ENCODE results near the gene RNF144A. TPM values are rescaled to one million over a fixed set of nuclear protein-coding genes. Genes with fewer than 3 reads are reported as not detected.

RNF144A gene
- total RNA-seq, 1 donor from 2014 or later = 65.3 TPM

DNA sequence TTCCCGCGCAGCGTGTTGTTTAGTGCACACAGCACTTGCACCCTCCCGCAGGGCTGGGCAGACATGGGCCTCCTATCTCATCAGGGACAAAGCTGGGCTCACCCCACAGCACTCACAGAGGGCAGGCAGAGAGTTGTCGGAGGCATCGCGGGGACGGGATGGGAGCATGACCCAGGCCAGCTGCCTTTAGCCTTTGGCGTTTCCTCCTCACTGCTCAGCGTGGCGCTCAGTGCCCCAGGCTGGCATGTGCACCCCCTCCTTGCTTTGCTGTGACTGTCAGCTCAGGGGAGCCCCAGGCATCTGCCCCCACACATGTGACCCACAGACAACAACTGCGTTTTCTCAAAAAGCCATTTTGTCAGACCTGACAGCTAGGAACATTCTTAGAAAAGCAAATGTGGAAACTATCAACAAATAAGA lies 101.1 kb downstream of the RNF144A start:
- no peak for DNase-seq (ENCODE audit: extremely low read depth, low read depth, low spot score)

DNA sequence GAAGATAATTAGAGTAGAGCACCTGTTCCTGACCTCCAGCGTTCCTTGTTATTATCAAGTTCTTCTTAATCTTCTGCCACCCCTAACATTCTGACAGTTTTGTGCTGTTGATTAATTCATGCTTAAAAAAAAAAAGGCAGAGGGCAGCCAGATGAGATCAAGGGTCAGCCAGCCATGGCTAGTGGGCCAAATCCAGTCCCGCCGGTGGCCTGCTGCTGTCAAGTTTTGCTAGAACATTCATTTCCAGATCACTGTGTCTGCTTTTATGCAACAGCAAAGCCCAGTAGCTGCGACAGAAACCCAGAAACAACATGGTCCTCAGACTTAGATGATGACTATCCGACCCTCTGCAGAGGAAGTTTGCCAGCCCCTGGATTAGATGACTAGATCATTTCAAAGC lies 101.6 kb downstream of the RNF144A start:
- no peak for DNase-seq (ENCODE audit: extremely low read depth, low read depth, low spot score)

DNA sequence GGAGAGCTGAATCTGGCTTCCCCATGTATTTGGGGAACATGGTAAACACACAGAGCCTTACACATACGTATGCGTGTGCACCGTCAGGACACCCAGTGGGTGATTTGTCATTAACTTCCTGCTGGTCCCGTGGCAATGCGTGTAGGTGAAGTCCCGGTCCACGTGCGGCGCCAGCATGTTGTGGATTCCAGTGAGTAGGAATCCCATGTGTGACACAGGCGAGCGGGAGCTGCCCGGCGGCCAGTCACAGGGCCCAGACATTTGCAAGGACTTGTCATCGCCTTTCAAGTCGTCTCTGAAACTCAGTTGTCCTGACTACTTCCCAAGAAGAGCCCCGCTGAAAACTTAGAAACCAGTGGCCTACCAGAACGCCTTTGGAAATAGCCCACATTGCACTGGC lies 102.0 kb downstream of the RNF144A start:
- no peak for DNase-seq (ENCODE audit: extremely low read depth, low read depth, low spot score)

DNA sequence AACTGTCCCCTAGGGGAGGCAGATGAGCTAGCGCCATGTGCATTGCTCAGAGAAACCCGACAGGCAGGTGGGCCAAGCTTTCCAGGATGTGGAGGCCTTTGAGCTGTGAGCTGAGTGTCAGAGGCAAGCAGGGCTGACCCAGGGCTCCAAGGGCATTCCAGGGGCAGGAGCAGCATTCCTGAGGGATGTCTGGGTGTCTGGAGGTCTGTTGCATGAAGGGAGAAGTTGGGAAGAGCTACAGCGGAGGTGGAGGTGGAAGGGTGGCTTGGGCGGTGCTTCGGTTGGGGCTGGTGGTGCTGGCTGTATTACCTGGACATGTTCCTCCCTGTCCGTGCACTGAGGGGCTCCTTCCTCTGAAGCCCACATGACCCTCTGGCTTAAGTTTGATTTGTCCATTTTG lies 102.8 kb downstream of the RNF144A start:
- no peak for DNase-seq (ENCODE audit: extremely low read depth, low read depth, low spot score)

DNA sequence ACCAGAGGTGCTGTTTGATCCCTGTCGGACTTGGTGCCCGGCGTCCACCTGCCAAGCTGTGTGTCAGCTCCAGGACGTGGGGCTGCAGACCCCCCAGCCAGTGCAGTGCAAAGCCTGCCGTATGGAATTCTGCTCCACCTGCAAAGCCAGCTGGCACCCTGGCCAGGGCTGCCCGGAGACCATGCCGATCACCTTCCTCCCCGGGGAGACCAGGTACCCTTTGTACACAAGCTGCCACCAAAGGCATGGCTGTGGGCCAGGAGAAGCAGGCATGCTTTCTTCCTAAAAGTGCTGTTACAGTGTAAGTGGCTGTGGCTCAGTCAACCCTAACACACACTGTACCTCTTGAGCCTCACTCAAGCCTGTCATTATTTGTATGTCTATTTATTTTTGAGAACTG lies 103.3 kb downstream of the RNF144A start:
- DNase-seq (ENCODE audit: extremely low read depth, low read depth, low spot score) = no peak

DNA sequence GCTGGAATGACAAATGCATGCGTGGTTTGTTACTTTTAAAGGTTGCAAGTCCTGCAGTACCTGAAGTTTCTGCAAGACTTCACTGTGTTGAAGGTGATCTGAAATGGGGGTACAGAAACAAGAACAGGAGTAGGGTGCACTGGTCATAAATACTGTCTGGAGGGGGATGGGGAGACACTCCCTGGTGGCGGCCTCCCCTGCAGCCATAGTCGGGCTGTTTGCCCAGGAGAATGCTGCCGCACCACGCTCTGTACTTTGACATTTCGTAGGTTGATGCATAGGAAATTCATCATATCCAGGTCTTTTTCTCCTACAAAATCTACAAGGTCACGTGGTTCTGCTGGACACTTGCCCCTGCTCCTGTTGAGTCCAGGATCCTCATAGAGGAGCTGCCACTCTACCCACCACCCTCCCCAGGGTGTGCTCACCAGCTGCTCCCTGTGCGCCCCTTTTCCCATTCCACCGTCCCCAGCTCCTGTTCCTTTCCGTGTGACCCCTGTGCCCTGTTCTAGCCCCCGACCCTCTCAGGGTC lies 103.8 kb downstream of the RNF144A start:
- DNase-seq (ENCODE audit: extremely low read depth, low read depth, low spot score) = no peak

DNA sequence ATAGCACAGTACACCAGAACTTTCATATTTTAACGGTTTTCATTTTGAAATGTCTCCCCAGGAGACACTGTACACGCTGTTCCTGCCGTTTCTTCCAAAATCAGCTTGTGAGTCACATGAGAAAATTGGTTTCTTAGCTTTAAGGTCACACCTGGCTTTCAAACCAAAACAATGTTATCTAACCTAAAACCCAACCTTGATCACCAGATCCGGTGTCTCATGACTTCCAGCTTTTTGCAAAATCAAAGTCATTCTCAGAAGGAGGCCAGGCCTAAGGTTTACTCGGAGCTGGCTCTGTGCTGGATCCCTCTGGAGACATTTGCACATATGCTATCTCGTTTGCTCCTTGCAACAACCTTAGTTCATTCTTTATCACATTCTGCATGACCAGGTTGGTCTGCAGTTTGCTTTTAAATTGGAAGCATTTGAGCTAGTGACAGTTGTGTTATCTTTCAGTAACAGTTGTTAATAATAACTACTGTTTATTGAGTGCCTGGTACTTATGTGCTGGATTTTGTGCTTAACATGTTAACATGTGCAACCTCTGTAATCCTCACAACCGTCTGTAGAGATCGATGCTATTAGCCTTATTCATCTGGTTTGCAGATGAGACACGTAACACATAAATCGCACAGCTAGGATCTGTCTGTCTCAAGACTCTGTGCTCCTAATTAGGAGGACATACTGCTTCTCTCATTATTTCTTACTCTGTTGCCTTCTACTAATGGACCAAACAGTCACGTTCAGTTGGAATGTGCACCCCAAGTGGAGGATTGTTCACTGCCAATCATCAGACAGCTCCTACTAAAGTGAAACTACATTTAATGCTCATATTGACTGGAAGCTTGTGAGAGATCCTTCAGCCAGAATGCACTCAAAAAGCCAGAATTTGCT lies 105.5 kb downstream of the RNF144A start:
- DNase-seq (ENCODE audit: extremely low read depth, low read depth, low spot score) = no peak

DNA sequence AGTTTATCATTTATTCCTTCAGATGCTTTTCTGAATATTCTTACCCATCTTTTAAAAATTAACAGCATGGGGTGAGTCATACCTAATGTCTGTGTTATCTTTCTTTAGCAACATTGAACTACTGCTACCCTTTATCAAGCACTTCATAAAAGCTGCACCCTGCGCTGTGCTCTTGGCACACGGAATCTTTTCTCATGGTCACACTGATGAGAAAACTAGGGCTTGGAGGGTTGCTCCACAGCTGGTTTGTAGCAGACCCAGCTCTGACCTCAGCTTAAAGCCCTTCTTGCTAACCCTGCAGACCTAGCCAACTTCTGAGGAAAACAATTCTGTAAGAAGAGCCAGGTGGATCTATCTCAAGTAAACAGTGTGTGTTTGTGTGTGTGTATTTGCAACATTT lies 106.3 kb downstream of the RNF144A start:
- DNase-seq (ENCODE audit: extremely low read depth, low read depth, low spot score) = no peak

DNA sequence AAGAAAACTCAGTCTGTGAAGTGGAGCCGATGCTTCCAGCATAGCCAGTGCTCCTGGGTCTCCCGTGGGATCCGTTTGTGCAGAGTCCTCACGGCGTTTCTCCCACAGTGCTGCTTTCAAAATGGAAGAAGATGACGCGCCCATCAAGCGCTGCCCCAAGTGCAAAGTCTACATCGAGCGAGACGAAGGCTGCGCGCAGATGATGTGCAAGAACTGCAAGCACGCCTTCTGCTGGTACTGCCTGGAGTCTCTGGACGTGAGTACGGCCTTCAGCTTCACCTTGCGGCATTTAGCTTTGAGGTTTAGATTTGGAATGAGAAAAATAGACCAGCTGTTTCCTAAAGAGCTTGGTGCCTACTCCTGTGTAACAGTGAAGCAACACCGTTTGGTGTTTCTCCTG lies 107.0 kb downstream of the RNF144A start:
- DNase-seq (ENCODE audit: extremely low read depth, low read depth, low spot score) = no peak

DNA sequence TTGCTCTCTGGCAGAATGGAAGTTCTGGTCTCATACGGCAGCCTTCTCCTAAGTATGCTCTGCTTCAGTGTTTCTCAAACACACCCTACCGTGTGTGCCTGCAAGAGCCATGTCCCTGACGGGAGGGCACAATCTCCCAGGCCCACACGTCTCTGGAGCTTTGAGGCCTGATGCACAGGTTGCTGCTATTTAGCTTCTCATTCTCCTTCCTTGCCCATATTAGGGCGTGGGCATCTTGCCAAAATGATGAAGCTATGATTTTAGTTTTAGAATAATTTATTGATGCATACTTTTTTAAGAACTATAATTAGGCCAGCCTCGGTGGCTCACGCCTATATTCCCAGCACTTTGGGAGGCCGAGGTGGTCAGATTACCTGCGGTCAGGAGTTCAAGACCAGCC lies 107.9 kb downstream of the RNF144A start:
- no peak for DNase-seq (ENCODE audit: extremely low read depth, low read depth, low spot score)

DNA sequence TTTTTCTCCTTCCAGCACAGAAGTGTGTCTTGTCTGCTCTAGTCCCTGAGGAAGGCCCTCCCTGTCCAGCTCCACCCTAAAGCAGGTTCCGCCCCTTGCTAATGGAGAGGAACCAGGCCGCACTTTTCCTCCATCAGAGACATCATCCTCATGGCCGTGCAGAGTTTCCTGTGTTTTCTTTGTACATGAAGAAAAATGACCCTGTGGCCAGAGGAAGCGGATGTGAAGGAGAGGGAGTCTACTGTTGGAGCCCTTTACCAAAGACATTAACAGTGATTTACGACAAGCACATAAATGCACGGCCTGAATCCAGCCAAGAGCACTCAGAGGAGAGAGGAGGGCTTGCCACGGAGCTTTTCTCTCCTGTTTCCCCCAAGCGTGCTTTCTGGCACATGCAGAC lies 109.5 kb downstream of the RNF144A start:
- no peak for DNase-seq (ENCODE audit: extremely low read depth, low read depth, low spot score)

DNA sequence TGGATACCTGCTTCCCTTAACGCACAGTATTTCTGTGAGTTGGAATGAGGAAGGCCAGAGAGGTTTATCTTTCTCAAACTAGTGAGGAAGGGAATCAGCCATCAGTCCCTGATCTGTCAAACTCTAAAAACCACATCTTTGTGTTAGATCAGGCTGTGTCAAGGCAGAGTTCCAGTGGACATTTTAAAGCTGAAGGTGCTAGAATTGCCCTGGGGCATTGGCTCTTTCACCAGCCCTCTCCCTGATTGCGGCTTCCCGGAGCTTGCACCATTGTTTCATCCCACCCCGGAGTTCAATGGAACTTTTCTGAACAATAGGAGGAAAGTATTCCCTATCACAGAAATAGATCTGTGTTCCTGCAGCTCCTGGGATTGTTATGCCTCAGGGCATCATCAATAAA lies 110.2 kb downstream of the RNF144A start:
- DNase-seq (ENCODE audit: extremely low read depth, low read depth, low spot score) = no peak

DNA sequence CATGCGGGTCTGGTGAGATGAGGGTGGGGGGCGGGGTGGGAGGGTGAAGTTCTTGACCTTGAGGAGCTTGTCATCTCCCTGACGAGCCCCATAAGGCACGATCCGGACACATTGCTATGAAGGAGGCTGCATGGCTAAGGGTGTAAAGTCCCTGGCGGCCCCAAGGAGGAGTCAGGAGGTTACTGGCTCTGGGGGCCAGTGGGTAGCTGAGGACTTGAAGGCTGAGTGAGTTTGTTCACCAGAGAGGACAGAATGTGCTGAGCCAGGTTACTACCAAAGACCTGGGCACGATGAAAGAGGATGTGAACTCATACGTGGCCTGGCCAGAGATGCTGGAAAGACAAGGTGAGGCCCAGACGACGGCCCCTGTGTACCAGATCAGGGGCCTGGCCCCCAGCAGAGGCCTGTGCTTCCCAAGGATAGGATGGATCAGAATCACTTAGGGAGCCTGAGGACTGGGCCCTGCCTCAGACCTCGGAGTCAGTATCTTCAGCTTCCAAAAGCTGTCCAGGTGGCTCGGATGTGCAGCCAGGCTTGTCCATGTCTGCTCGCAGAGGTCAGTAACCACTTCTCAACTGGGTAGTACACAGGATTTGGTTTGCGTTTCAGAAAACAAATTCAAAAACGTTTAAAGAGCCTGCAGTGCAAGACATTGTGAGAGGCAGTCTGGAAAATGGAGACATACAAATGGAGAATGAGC lies 110.9 kb downstream of the RNF144A start:
- DNase-seq (ENCODE audit: extremely low read depth, low read depth, low spot score) = no peak

DNA sequence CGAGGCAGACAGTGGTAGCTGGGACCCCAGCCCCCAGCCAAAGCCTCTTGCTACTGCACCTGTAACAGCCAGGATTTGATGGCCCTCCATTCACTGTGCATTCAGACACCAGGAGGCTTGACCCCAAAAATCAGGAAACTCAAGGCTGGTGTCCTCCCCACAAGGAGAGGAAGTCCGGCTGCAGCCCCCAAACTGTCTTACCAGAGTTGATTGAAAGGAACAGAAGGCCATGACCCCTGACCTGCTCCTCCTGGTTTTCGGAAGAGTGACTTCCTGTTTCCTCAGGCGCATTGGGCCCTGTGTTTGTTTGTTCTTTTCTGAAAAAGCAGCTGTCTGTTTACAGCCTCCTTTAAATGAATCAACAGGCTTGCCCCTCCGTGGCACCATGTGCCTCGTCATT lies 111.6 kb downstream of the RNF144A start:
- no peak for DNase-seq (ENCODE audit: extremely low read depth, low read depth, low spot score)

DNA sequence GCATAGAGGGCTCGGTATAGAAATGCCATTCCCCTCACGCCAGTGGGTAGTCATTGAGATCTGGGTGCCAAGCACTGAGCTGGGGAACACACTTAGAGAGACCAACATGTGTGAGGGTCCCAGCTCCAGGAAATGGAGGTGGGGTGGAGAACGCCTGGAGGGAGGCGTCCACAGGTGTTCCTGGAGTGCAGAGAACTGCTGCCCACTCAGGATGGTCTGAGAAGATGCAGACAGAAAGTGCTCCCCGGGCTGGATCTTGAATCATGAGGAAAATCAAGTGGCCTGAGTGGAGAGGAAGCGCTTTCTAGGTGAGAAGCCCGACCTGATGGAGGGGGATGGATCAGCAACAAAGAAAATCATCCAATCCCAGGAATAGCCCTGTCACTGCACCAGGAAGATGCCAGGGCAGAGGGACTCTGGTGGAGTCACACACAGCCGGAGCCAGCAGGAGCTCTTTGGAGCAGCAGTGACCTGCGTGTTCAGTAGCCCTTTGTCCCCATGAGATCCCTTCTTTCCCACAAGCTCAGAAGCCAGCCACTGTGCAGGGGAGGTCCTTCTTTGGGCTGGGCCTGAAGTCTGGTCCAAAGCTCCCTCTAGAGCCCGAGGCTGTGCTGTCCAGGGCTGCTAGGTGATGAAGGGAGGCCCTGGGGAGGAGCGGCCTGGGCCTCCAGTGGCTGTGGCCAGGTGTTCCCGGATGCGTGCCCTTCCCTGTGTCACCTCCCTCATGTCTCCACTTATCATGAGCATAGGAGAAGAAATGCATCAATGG lies 112.3 kb downstream of the RNF144A start:
- no peak for DNase-seq (ENCODE audit: extremely low read depth, low read depth, low spot score)

DNA sequence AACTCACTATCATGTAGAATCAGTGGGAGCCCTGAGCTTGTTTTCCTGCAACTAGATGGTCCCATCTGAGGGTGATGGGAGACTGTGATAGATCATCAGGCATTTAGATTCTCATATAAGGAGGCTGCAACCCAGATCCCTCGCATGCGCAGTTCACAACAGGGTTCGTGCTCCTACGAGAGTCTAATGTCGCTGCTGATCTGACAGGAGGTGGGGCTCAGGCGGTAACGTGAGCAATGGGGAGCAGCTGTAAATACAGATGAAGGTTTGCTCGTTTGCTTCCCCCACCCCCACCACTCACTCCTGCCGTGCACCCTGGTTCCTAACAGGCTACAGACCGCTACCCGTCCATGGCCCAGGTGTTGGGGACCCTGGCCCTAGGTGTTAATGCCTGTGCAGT lies 113.6 kb downstream of the RNF144A start:
- DNase-seq (ENCODE audit: extremely low read depth, low read depth, low spot score) = no peak

DNA sequence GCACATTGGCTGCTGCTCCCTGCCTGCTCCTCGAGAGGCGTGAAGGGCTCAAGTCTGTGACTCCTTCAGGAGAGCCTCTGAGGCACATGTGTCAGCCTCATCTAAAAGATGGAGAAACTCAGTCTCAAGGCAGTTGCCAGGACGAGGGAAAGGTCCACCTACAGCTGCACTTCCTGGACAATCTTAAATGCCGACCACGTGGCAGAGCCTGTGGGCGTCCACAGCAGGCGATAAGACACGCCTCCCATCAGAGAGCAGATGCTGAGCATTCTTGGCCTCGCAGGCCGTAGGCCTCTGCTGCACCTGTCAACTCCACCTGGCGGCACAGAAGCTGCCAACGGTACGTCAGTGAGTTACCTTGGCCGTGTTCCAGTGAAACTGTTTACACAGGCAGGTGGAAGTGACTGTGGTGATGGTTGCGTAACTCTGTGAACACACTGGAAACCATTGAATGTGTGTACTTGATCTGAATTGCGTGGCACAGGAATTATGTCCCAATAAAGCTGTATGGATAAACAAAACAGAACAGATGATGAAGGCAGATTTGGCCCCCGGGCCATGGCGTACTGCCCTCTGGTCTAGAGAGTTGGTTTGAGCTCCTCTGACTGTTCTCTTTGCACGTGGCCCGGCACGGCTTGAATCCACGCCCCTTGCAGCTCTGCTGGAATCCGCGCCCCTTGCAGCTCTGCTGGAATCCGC lies 114.5 kb downstream of the RNF144A start:
- no peak for DNase-seq (ENCODE audit: extremely low read depth, low read depth, low spot score)

DNA sequence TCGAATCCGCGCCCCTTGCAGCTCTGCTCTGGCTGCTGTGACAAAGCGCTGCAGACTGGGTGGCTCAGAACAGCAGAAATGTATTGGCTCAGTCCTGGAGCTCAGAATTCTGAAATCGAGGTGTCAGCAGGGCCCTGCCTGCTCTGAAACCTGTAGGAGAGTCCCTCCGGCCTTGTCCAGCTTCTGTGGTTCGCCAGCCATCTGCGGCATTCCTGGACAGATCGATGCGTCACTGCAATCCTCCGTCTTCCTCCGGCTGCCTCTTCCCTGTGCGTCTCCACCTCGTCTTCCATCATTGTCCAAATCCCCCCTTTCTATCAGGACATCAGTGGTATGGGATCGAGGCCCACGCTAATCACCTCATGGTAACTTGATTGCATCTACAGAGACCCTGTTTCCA lies 115.2 kb downstream of the RNF144A start:
- no peak for DNase-seq (ENCODE audit: extremely low read depth, low read depth, low spot score)

DNA sequence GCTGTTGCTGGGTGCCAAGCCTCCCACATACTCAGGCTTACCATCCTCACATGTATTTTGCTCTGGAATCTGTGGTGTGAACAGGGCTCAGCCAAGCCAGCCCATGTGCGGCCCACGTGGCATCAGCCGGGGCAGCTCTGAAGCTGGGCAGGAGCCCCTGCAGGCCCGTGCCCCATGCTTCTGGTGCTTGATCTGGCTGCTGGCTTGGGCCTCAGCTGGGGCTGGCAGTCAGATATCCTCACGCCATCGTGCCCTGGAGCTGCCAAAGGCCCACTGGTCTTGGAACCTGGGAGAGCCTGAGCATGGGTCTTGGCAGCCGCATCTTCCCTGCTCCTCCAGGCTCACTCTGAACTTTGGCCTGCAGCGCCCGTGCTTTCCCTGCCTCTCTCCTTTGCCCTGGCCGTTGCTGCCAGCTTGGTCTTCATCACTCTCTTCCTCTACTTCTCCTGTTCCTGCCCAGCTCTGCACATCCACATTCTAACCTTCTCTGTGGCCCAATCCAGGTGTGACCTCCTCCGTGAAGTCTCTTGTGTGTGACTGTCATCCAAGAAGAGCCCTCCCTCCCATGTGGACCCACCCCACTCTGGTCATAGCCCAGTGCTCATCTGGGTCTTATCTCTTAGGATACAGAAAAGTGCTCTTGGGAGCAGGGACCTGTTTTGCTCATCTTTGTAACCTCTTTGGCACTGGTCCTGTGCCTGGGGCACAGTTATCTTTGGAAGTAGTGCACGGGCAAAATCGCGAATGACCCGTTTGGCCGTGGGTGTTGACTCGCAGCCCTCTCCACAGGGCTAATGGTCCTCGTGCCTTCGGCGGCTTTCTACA lies 116.1 kb downstream of the RNF144A start:
- DNase-seq (ENCODE audit: extremely low read depth, low read depth, low spot score) = no peak

DNA sequence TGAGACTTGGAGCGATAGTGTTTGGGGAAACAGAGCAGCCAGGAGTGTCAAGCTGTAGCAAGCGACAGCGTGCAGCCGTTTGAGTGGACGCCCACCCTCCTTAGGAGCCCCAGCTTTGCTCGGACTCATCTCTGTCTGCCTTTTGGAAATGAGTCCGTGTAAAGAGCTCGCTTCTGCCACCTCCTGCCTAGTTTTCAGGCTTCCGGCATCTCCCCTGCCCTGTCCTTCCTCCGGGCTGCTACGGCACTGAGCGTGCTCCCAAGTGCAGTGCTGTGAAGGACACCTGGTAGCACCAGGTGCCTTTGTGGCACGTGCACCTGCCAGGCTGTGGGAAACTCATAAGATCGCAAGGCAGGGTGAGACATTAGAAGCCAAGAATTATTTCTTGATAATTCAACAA lies 117.1 kb downstream of the RNF144A start:
- no peak for DNase-seq (ENCODE audit: extremely low read depth, low read depth, low spot score)

All from glomerular endothelial cell (primary cell).